ENCODE data around the gene BCLAF1.
"Not testable (repeated sequence)": the region's sequence is repeated elsewhere in the genome, so short reads cannot be mapped to it uniquely, and the experiment has no call there.

Gene BCLAF1

GRCh38 chr6:136236466-136237293 is 53.0 kb downstream of the BCLAF1 start:
- no peak for DNase-seq

- no peak for DNase-seq
These were observed 54.4 kb downstream of the BCLAF1 start for GRCh38 chr6:136235233-136235564.

DNA sequence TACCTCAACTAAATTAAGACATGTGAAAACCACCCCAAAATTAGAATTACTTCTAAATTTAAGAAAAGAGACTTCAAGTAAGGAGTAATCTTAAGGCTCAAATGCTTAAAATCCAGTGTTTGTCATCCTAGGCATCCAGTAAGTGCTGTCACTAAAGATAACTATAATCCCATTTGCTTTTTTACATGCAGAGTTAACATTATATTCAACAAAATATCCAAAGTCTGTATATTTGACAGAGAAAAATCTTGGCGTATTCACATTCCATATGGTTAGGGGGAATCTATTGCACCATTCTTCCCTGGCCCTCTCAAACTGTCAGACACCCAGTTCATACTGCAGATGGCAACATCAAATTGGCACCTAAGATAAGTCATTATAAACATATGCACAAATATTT is 56.9 kb downstream of the BCLAF1 start:
- DNase-seq = no peak

- DNase-seq = no peak
These were observed 59.3 kb downstream of the BCLAF1 start for GRCh38 chr6:136230219-136230853.

DNA sequence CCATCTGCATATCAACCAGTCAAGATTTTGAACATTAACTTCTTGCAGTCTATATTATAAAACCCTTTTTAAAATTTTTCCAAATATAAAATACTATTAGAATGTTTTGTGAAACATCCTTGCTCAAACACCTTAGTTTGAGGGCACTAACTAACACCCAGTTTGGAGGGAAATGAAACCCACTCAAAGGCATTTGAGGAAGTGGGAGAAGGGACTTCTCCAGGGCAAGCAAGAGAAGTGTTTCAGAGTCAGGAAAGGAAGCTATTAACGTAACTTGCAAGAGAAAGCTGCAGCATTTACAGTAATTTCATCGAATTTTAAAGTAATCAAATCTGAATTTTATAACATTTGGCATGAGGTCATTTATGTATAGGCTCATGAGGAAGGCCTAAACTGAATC is 60.8 kb downstream of the BCLAF1 start:
- DNase-seq = no peak

DNA sequence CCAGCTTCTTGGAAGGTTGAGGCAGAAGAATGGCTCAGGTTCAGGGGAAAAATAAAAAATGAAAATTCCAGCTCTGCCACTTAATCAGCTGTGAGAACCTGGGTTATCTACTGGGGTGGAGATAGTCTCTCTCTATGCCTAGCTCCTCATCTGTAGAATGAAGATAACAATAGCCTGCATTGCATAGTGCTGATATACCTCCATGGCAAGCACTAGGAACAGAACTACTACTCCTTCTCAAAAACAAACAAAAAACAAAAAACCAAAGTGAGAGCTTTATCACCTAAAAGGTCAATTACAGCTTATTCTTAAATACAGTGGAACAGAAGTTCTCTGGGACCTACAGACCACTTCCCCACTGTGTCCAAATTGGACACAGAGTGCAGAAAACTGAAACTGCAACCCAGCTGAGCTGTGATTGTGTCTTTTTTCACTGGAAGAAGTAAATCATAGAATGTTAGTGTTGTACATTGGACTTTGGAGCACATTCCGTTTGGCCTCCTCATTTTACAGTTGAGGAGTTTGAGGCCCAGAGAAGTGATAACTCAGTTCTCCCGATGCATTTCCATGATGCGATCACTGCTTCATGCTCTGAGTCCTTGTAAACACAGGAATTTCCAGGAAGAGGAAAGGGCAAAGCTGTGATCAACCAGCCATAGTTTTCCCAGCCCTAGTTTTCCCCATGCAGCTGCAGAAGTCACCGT is 62.8 kb downstream of the BCLAF1 start:
- DNase-seq = no peak

DNA sequence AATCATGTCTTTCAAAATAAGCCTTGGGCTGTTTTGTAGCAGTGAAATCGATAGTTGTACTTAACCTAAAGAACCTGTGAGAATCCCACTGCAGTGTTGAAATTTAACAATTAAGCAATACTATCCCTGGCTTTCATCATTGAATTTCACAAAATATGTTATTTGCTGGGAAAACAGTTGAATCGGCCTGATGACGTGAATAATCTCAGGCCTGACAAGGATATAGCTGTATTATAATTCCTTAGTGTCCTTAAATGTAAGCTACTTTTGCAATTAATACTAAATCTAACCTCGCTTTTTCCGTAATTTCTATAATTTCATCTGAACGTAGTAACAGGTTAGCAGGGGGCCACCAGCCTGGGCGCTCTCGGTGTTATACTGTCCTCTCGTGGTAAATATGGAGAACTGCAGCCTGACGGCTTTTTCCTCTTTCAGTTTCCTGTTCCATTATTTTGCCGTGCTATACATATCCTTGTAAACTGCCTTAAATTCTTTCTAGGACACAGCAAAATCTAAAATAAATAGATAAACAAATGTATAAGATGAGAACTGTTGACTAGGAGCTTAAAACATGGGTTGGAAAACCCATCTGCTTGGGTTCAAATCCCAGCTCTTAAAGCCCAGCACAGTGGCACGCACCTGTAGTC is 63.5 kb downstream of the BCLAF1 start:
- peak in 1 of 2 experiments; percentile 8 for DNase-seq

GRCh38 chr6:136225496-136225895 is 64.2 kb downstream of the BCLAF1 start:
- DNase-seq = no peak

- not testable (repeated sequence) for DNase-seq
These were observed 64.7 kb downstream of the BCLAF1 start for GRCh38 chr6:136224974-136225373.

- DNase-seq = no peak
These were observed 72.9 kb downstream of the BCLAF1 start for GRCh38 chr6:136216503-136217401.

GRCh38 chr6:136213853-136214252 is 75.8 kb downstream of the BCLAF1 start:
- DNase-seq = no peak

DNA sequence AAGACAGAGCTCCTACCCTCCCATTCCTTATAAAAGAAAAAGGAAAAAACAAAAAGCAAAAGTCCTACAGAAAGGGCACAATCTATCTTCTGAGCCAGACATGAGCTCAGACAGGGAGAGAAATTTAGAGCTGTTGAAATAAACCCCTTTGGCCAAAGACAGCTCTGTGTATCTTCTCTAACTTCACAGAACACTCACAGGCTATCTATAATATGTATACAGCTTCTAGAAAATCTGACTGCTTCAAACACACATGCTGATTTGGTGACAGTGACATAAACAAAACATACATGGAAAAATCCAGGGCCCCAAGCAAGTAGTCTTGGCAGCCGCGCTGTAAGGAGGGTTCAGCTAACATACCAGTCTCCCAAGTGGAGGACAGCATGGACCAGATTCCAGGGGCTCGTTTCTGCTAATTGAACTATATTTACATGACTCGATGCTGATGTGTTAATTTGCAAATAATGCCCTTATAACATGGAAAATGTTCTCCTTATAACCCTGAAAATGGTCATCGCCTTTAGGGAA is 76.6 kb downstream of the BCLAF1 start:
- no peak for DNase-seq

GRCh38 chr6:136212608-136213007 is 77.0 kb downstream of the BCLAF1 start:
- DNase-seq = no peak

- no peak for DNase-seq
These were observed 79.1 kb downstream of the BCLAF1 start for GRCh38 chr6:136210398-136211165.

DNA sequence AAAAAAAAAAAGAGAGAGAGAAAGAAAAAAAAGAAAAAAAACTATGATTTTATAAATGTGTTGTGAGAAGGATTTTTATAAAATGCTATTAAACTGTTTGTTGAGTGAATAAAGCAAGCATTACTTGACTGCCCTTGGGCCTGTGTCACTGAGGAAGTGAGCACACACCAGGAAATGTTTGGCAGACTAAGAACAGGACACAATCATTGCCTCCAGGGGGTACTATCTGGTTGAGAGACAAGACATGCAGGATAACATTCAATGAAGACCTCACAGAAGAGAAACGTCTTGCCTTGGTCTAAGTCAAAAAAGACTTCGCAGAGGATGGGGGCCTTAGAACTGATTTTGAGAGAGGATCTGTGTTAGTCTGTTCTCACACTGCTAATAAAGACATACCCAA is 80.2 kb downstream of the BCLAF1 start:
- no peak for DNase-seq

- DNase-seq = no peak
These were observed 80.9 kb downstream of the BCLAF1 start for GRCh38 chr6:136208783-136209182.
